Activated CD4-positive, alpha-beta memory T cell treated with anti-CD3 and anti-CD28 coated beads for 36 hours (primary cell): ENCODE data around the gene LINC00632. TPM values are rescaled to one million over a fixed set of nuclear protein-coding genes. Genes with fewer than 3 reads are reported as not detected.
A peak's percentile ranks its signal among the peaks of the same experiment; 100 is the strongest.
"Not testable (repeated sequence)": the region's sequence is repeated elsewhere in the genome, so short reads cannot be mapped to it uniquely, and the experiment has no call there.

Source experiments
- CTCF ChIA-PET: fragments of 350-600 bp; sonication (Branson Sonifier 250); formaldehyde crosslinking; loops from one replicate; lab custom pipeline; 2021; ENCODE audit warnings: antibody characterized with exemption, inconsistent platforms; lab: Charles Lee
- POLR2A ChIA-PET: fragments of 350-600 bp; sonication (Branson Sonifier 250); formaldehyde crosslinking; loops from one replicate; lab custom pipeline; 2021; ENCODE audit warnings: antibody characterized with exemption; lab: Charles Lee
- DNase-seq: peaks from one replicate; pipeline ENCODE4 v3.0.0-alpha.2; 2020
- H3K27ac Mint-ChIP-seq: one replicate; pipeline ENCODE4 v1.8.0; 2021; ENCODE audit warnings: mixed read lengths
- H3K27me3 Mint-ChIP-seq: one replicate; pipeline ENCODE4 v1.8.0; 2021; ENCODE audit warnings: mixed read lengths
- H3K36me3 Mint-ChIP-seq: one replicate; pipeline ENCODE4 v1.8.0; 2021; ENCODE audit warnings: mixed read lengths
- H3K4me1 Mint-ChIP-seq: one replicate; pipeline ENCODE4 v1.8.0; 2021; ENCODE audit warnings: low read depth, mixed read lengths
- H3K4me3 Mint-ChIP-seq: one replicate; pipeline ENCODE4 v1.8.0; 2021; ENCODE audit warnings: mild to moderate bottlenecking, mixed read lengths
- H3K9me3 Mint-ChIP-seq: one replicate; pipeline ENCODE4 v1.8.0; 2021; ENCODE audit warnings: mixed read lengths
- intact Hi-C: fragments of 100-400 bp; cut with micrococcal nuclease; formaldehyde crosslinking; loops from one replicate; pipeline ENCODE4 v1.15.1; 2023
- total RNA-seq, 2 experiments: library from RNA; stranded (reverse); gene quantifications; one replicate each; pipeline ENCODE4 v1.2.3, GENCODE V29; 2021

Gene LINC00632
- total RNA-seq = 1 to 10 TPM; 1.6 to 1.8 TPM

- Mint-ChIP-seq H3K27me3 (peaks cover 1% of the 10 kb centered on the region), H3K9me3 (no peaks in the 10 kb centered on the region), H3K36me3 (no peaks in the 10 kb centered on the region), H3K27ac (no peak within 1 kb of the TSS), H3K4me3 (no peak within 1 kb of the TSS), H3K4me1 (no peaks in the 10 kb centered on the region)
- CTCF ChIA-PET = no interaction called here
- no peak for DNase-seq
- POLR2A ChIA-PET = no interaction called here
- intact Hi-C loops = no loop called here
Observed at GRCh38 chrX:140709421-140709846, at the start of gene LINC00632. LINC00632 (plus strand) TSS chrX:140709759.

DNA sequence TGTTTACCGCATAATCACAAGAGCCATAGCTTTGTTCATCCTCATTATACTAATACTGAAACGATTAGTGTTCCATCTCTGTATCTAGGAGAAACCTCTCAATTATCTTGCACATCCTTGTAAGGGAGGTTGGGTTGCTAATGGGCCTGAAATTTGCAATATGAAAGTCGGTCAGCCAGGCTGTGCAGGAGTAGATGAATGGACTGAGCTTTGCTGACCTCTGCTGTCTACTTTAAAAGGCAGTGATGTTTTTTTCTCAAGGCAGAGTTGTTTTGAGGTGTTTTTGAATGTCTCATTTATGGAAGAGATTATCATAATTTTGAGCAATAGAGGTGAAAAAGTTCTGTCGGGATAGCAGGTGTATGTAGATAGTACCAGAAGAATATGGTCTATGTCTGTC, 47.9 kb upstream of the LINC00632 start:
- Mint-ChIP-seq H3K9me3 (no peaks in the 10 kb centered on the region), H3K36me3 (no peaks in the 10 kb centered on the region), H3K4me1 (no peaks in the 10 kb centered on the region), H3K27me3 (no peaks in the 10 kb centered on the region), H3K4me3 (no peak overlapping the region), H3K27ac (no peak overlapping the region)
- DNase-seq = no peak
- intact Hi-C loops = no loop called here
- ChIA-PET CTCF (no interaction called here), POLR2A (no interaction called here)

GRCh38 chrX:140664939-140665338, 44.6 kb upstream of the LINC00632 start:
- Mint-ChIP-seq H3K4me3 (no peak overlapping the region), H3K4me1 (no peaks in the 10 kb centered on the region), H3K27ac (no peak overlapping the region), H3K36me3 (no peaks in the 10 kb centered on the region), H3K27me3 (no peaks in the 10 kb centered on the region), H3K9me3 (no peaks in the 10 kb centered on the region)
- CTCF ChIA-PET = no interaction called here
- intact Hi-C loops = no loop called here
- POLR2A ChIA-PET = no interaction called here
- DNase-seq = no peak

DNA sequence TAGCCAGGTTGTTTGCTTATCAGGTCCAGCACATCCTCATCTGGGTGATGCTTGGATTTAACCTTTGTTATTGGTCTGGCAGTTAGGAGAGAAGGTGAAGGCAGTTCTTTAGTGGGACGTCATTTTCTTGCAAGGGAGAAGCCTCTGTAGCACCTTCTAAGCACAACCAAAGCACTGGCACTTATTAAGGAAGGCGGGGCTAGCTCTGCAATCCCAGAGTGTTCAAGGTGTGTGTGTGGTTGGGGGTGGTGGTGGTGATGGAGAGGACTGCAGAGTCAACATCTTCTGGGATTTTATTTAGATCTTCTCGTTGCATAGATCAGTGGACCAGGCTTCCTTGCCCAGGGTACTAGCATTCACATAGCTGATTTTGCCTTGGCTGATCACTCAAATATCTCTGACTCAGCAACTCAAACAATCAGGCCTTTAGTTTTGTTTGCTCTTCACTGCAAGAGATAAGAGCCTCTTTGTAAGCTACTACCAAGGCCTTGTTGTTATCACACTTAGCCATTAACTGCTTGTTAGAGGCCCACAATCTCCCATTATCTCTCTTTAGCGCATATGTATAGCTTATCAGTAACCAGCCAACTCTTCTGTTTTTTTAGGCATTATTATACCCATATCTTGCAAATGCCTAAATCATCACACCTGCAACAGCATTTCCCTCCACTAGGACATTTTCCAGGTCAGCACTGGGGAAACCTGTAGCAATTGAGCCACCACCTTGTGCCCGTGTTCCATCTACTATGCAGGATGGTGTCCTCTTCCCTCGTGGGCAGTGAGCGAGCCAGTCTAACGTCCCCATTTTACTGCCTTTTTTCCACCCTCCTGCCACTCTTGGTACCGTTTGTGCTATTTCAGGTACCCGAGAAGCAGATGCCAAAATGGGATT, 36.5 kb upstream of the LINC00632 start:
- intact Hi-C loops = no loop called here
- Mint-ChIP-seq H3K27ac (no peak overlapping the region), H3K36me3 (no peaks in the 10 kb centered on the region), H3K27me3 (peaks cover 2% of the 10 kb centered on the region), H3K9me3 (no peaks in the 10 kb centered on the region), H3K4me3 (no peak overlapping the region), H3K4me1 (no peaks in the 10 kb centered on the region)
- POLR2A ChIA-PET = no interaction called here
- no peak for DNase-seq
- CTCF ChIA-PET = no interaction called here

DNA sequence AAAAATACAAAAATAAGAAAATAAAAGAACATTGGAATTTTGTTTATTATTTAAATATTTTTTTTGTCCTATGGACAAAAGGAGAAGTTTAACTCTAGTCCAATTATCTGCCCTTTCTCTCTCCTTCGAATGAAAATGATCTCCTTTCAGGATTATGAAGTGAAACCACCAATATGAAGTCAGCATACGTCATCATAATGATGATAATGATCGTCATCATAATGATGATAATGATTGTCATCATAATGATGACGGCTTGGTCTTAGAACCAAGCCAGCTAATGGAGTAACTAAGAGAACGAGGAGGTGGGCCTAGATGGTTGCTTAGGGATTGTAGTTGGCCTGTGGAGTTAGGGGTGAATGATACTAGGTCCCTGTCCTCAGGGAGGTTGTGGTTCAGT, 21.9 kb upstream of the LINC00632 start:
- ChIA-PET POLR2A (no interaction called here), CTCF (no interaction called here)
- intact Hi-C loops = no loop called here
- no peak overlapping the region for H3K4me3 Mint-ChIP-seq
- H3K36me3 Mint-ChIP-seq = no peaks in the 10 kb centered on the region
- no peak for DNase-seq
- H3K4me1 Mint-ChIP-seq = no peaks in the 10 kb centered on the region
- H3K27ac Mint-ChIP-seq = no peak overlapping the region
- H3K9me3 Mint-ChIP-seq = no peaks in the 10 kb centered on the region
- no peaks in the 10 kb centered on the region for H3K27me3 Mint-ChIP-seq

DNA sequence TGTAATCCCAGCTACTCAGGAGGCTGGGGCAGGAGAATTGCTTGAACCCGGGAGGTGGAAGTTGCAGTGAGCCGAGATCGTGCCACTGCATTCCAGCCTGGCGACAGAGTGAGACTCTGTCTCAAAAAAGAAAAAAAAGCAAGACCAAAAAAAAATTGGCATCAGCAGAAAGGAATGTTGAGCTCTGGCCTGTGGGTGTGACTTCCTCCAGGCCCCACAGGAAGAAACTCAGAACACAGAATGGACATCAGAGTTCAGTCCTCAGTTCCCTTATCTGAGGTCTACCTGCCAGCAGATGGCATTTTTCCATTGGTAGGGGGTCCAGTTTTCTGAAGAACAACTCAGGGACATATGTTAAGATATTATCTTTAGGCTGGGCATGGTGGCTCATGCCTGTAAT, 18.0 kb upstream of the LINC00632 start:
- CTCF ChIA-PET = not testable (repeated sequence)

GRCh38 chrX:140697618-140698017, 11.9 kb upstream of the LINC00632 start:
- Mint-ChIP-seq H3K4me1 (no peaks in the 10 kb centered on the region), H3K9me3 (no peaks in the 10 kb centered on the region), H3K27ac (no peak overlapping the region), H3K4me3 (no peak overlapping the region), H3K27me3 (no peaks in the 10 kb centered on the region), H3K36me3 (no peaks in the 10 kb centered on the region)
- ChIA-PET POLR2A (no interaction called here), CTCF (no interaction called here)
- intact Hi-C loops = no loop called here
- DNase-seq = no peak

More for the DNA sequence above, 18.0 kb upstream of the LINC00632 start:
- H3K36me3 Mint-ChIP-seq, H3K4me1 Mint-ChIP-seq, H3K27me3 Mint-ChIP-seq, H3K27ac Mint-ChIP-seq, DNase-seq, POLR2A ChIA-PET, intact Hi-C loops, H3K4me3 Mint-ChIP-seq, H3K9me3 Mint-ChIP-seq: not testable (repeated sequence)

GRCh38 chrX:140701480-140701879, 8.1 kb upstream of the LINC00632 start:
- H3K4me3 Mint-ChIP-seq = no peak overlapping the region
- no peaks in the 10 kb centered on the region for H3K27me3 Mint-ChIP-seq
- ChIA-PET POLR2A (no interaction called here), CTCF (no interaction called here)
- no peak overlapping the region for H3K27ac Mint-ChIP-seq
- H3K4me1 Mint-ChIP-seq = no peaks in the 10 kb centered on the region
- no peak for DNase-seq
- intact Hi-C loops = loop anchor here (1.0 kb wide), 1 partner anchor 32 kb away; no protein-coding TSS in a partner anchor
- H3K9me3 Mint-ChIP-seq = no peaks in the 10 kb centered on the region
- H3K36me3 Mint-ChIP-seq = no peaks in the 10 kb centered on the region

DNA sequence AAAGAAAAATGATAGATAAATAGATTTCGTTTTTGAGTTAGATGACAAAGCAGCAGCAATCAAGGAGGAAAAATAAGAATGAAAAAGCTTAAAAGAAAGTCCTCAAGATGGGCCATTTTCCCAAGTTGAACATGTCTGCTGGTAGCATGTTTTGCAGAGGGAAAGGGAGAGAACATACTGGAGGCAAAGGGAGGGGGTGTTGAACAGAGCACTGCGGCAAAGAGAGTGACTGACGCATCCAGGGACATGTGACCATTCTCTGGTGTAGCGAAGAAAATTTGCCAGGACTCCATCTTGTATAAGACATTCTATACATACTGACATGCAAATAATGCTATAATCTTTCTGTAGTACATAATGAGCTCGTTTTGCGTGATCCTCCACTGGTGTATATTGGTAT, 1.2 kb downstream of the LINC00632 start:
- intact Hi-C loops = no loop called here
- ChIA-PET POLR2A (no interaction called here), CTCF (no interaction called here)

DNA sequence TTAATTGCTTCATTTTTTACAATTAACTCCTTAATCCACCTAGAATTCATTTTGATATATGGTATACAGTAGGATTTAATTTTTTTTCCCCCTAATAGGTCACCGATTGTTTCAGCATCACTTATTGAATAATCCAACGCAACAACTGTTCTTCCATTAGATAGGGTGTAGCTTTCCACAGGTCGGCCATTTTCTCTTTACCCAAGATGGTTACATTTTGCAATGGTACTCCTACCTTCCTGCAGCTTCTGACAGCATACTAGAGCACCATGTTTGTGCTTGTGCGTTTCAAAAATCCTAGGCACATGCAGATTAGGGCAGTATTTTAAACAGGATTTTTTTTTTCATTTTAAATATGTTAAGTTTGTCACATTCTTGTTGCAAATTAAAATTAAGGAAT, 2.3 kb downstream of the LINC00632 start:
- intact Hi-C loops = no loop called here
- DNase-seq = no peak
- CTCF ChIA-PET = no interaction called here
- Mint-ChIP-seq H3K27ac (no peak overlapping the region), H3K36me3 (no peaks in the 10 kb centered on the region), H3K4me3 (no peak overlapping the region), H3K27me3 (peaks cover 1% of the 10 kb centered on the region), H3K4me1 (no peaks in the 10 kb centered on the region), H3K9me3 (no peaks in the 10 kb centered on the region)
- POLR2A ChIA-PET = no interaction called here

More for the DNA sequence above, 1.2 kb downstream of the LINC00632 start:
- Mint-ChIP-seq H3K27me3 (peaks cover 1% of the 10 kb centered on the region), H3K27ac (no peak overlapping the region), H3K4me3 (no peak overlapping the region), H3K36me3 (no peaks in the 10 kb centered on the region), H3K9me3 (no peaks in the 10 kb centered on the region), H3K4me1 (no peaks in the 10 kb centered on the region)
- no peak for DNase-seq

DNA sequence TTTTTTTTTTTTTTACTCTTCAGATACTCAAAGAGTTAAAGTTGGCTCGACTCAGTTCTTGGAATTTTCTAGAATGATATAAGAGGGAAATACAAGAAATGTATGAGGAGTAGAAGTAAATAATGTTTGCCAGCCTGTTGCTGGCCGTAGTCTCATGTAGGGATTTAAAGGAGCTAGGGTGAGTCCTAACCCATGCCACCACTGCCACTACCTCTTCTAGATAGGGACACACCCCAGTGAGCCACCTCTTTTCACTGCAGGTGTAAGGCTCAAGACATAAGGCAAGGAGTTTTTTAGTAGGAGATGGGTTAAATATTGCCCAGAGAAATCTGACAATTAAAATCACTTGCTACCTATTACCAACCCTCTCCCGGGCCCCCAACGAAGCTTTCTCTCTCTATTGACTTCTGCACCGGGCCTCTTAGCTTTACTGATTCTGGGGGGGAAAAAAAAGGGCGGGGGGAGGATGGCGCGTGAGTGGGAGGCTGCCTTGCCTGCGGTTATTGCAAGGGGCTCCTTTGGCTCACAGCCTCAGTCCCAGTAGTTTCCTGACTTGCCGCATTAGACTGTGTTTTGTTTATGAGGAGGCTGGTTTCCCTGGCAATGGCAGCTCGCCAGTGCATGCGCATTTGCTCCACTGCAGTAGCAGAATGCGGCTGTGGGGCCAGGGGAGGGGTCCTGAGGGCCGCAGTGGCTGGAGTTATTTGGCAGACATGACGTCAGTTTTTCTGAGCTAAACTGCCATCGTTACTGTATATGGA, 3.0 kb downstream of the LINC00632 start:
- POLR2A ChIA-PET = interaction anchor here (0.6 kb wide), 1 partner anchor 178 kb away, joined by 3 read pairs; no protein-coding TSS in a partner anchor
- H3K27ac Mint-ChIP-seq = no peak overlapping the region
- intact Hi-C loops = no loop called here
- no peaks in the 10 kb centered on the region for H3K36me3 Mint-ChIP-seq
- H3K9me3 Mint-ChIP-seq = no peaks in the 10 kb centered on the region
- DNase-seq = peak; percentile 43
- no peak overlapping the region for H3K4me3 Mint-ChIP-seq
- no peaks in the 10 kb centered on the region for H3K4me1 Mint-ChIP-seq
- CTCF ChIA-PET = no interaction called here
- peaks cover 1% of the 10 kb centered on the region for H3K27me3 Mint-ChIP-seq

DNA sequence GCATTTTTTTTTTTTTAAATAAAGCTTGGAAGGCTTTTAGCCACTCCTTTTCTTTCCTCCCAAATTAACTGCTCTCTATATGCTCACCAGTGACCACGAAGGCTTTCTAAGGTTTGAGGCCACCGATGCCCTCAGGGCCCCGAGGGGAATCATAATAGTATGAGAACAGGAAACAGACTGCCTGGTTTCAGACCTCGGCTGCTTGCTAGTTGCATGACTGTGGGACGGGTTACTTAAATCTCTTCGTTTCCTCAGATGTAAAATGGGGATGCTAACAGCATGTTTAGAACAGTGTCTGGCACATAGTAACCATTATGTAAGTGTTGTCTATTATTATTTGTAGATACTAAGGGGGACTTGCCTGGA, 3.6 kb downstream of the LINC00632 start:
- POLR2A ChIA-PET = no interaction called here
- intact Hi-C loops = no loop called here
- no peak overlapping the region for H3K4me3 Mint-ChIP-seq
- H3K27me3 Mint-ChIP-seq = peaks cover 1% of the 10 kb centered on the region
- CTCF ChIA-PET = no interaction called here
- no peaks in the 10 kb centered on the region for H3K4me1 Mint-ChIP-seq
- no peaks in the 10 kb centered on the region for H3K9me3 Mint-ChIP-seq
- DNase-seq = peak; percentile 18
- H3K36me3 Mint-ChIP-seq = no peaks in the 10 kb centered on the region
- no peak overlapping the region for H3K27ac Mint-ChIP-seq
